Measurements from ENCODE around the gene REXO2. TPM values are rescaled to one million over a fixed set of nuclear protein-coding genes. Genes with fewer than 3 reads are reported as not detected.

REXO2 gene
- total and polyA plus RNA-seq, 2 of the 8 experiments (the other 6 are each of a cell fraction or from before 2014, with no cell fraction given) = 111 to 114 TPM

GRCh38 chr11:114442536-114442935 lies 3.3 kb downstream of the REXO2 start:
- H3K23me2 ChIP-seq (ENCODE audit: low read depth, low read length) = no peaks in the 10 kb centered on the region; the same call in 1 of the 2 replicates
- 100% methylated on average over 1 of the region's 1 CpG; no CpG with 5 or more reads in 1 of the 2 experiments for WGBS, 2 experiments (ENCODE audit: extremely low coverage in 1 of 2, insufficient coverage in 1 of 2, insufficient read length in 1 of 2, insufficient replicate concordance in 2 of 2, low coverage in 1 of 2, low lambda C conversion rate in 2 of 2, missing lambda C conversion rate in 1 of 2)
- H2BK15ac ChIP-seq (ENCODE audit: low read length) = no peak overlapping the region
- no peak overlapping the region for H3K4ac ChIP-seq (replicated peaks; ENCODE audit: insufficient read length, low read depth, low read length)
- H4K8ac ChIP-seq (ENCODE audit: extremely low read depth, insufficient read depth, low read length) = no peak overlapping the region
- no peak overlapping the region for H4K91ac ChIP-seq (replicated peaks; ENCODE audit: insufficient read length, low read length)
- H3K4me2 ChIP-seq (ENCODE audit: insufficient read depth in 1 of 2, low read depth in 2 of 2, low read length in 2 of 2) = no peak overlapping the region
- POLR2A ChIA-PET (ENCODE audit: partially characterized antibody) = interaction anchor here (0.7 to 1.6 kb wide), 3 partner anchors 11 to 89 kb away, joined by 3 to 4 read pairs (median 4); no protein-coding TSS in a partner anchor
- H2BK120ac ChIP-seq (replicated peaks; ENCODE audit: low read depth, low read length) = no peak overlapping the region
- H3K9ac ChIP-seq (replicated peaks in 1 of 4; ENCODE audit: extremely low read depth in 1 of 4, low read depth in 3 of 4, low read length in 3 of 4) = no peak overlapping the region
- H3K79me1 ChIP-seq (ENCODE audit: low read depth, low read length) = peaks cover 3% of the 10 kb centered on the region
- H3K27me3 ChIP-seq (replicated peaks in 1 of 4; ENCODE audit: control insufficient read depth in 3 of 4, extremely low read depth in 1 of 4, insufficient read depth in 3 of 4, low read length in 3 of 4) = no peaks in the 10 kb centered on the region
- peaks cover 2 to 4% of the 10 kb centered on the region in 2 experiments for H4K20me1 ChIP-seq (replicated peaks in 1 of 2; ENCODE audit: control insufficient read depth in 1 of 2, insufficient read depth in 2 of 2, low read length in 2 of 2)
- H2AK5ac ChIP-seq (ENCODE audit: low read depth, low read length) = no peak overlapping the region
- H3K36me3 ChIP-seq (ENCODE audit: control insufficient read depth in 2 of 4, insufficient read depth in 4 of 4, low read length in 3 of 4) = peaks cover 0 to 26% (median 10%) of the 10 kb centered on the region in 4 experiments; a peak in 6 of 8 replicates
- peaks cover 2 to 12% (median 7%) of the 10 kb centered on the region in 4 experiments; a peak in 6 of 7 replicates for H3K4me1 ChIP-seq (replicated peaks in 1 of 4; ENCODE audit: control insufficient read depth in 3 of 4, insufficient read depth in 4 of 4, low read length in 3 of 4)
- no peak for DNase-seq (ENCODE audit: low read depth in 1 of 2, low spot score in 2 of 2)
- H3K27ac ChIP-seq (ENCODE audit: low read depth, low read length) = no peak overlapping the region
- CTCF ChIA-PET (ENCODE audit: partially characterized antibody) = no interaction called here
- peaks cover 19 to 79% of the 10 kb centered on the region in 2 experiments; a peak in 3 of 4 replicates for H3K79me2 ChIP-seq (ENCODE audit: control insufficient read depth in 1 of 2, insufficient read depth in 2 of 2, low read length in 2 of 2)
- no peak overlapping the region for H3K18ac ChIP-seq (ENCODE audit: extremely low read depth, low read length)
- no peak for FAIRE-seq
- H2BK12ac ChIP-seq (ENCODE audit: low read depth, low read length) = no peak overlapping the region
- no peak overlapping the region for H3K23ac ChIP-seq (ENCODE audit: insufficient read length)
- no peak overlapping the region for H3K56ac ChIP-seq (replicated peaks; ENCODE audit: insufficient read length, low read depth, low read length)
- no peak overlapping the region for H4K5ac ChIP-seq (ENCODE audit: insufficient read length, low read depth, low read length)
- no peak overlapping the region for H3K14ac ChIP-seq (ENCODE audit: insufficient read length)
- no peak overlapping the region for H2BK20ac ChIP-seq (ENCODE audit: low read length)
- H2AFZ ChIP-seq (ENCODE audit: low read length) = no peak overlapping the region
- no peak overlapping the region for H3K4me3 ChIP-seq (ENCODE audit: extremely low read depth in 1 of 4, insufficient read depth in 2 of 4, low read depth in 3 of 4, low read length in 4 of 4)
- no peak overlapping the region for H2BK5ac ChIP-seq (ENCODE audit: low read depth, low read length)
- H3K9me3 ChIP-seq (ENCODE audit: insufficient read depth in 2 of 2, low read depth in 1 of 2, low read length in 1 of 2) = no peaks in the 10 kb centered on the region
- TF ChIP-seq TBP (IDR thresholded peaks at IDR 0.05; ENCODE audit: low read depth, low read length) (no peak), POLR2A (IDR thresholded peaks at IDR 0.05; ENCODE audit: control extremely low read depth in 1 of 2, low read depth in 2 of 2, low read length in 2 of 2) (no peak), CTBP2 (IDR thresholded peaks at IDR 0.05; ENCODE audit: borderline replicate concordance, insufficient read depth, insufficient read length, low read length) (no peak), KDM4A (IDR thresholded peaks at IDR 0.05; ENCODE audit: low read depth, low read length, severe bottlenecking) (no peak), POLR2AphosphoS5 (IDR thresholded peaks at IDR 0.05; ENCODE audit: low read depth, low read length) (no peak), JUND (IDR thresholded peaks at IDR 0.05; ENCODE audit: low read length) (no peak), ATF2 (IDR thresholded peaks at IDR 0.05; ENCODE audit: low read length) (no peak), SAP30 (IDR thresholded peaks at IDR 0.05; ENCODE audit: insufficient read depth, insufficient replicate concordance, low read length) (no peak), HDAC2 (IDR thresholded peaks at IDR 0.05; ENCODE audit: borderline replicate concordance in 1 of 2, low read depth in 2 of 2, low read length in 2 of 2) (no peak)

All from H1 (cell line).